Renal cortex interstitium (tissue), 11 donors: ENCODE results near the gene CSK. TPM values are rescaled to one million over a fixed set of nuclear protein-coding genes. Genes with fewer than 3 reads are reported as not detected.

ENCODE experiments used
- DNase-seq, 11 donors: peaks; one replicate each; pipeline ENCODE4 v3.0.0-alpha.2; 2013; ENCODE audit warnings: low read depth in 9 of 11, low spot score in 4 of 11; ENCODE audit errors: extremely low read depth in 1 of 11
- polyA plus RNA-seq, 3 donors: library from polyadenylated mRNA; unstranded; fragments of 120-200 nt; gene quantifications; one replicate each; pipeline ENCODE4 v1.2.1, GENCODE V29; 2013; ENCODE audit not compliant: insufficient read length in 3 of 3

CSK gene
- polyA plus RNA-seq, 3 donors = 42.2 to 53.4 (median 47.1) TPM

GRCh38 chr15:74832826-74833225, 50.9 kb downstream of the CSK start:
- DNase-seq = no peak

- DNase-seq = no peak
These were observed 51.7 kb downstream of the CSK start for GRCh38 chr15:74833376-74834107.

- peak in 1 of 11 donors; percentile 29 for DNase-seq
These were observed 53.5 kb downstream of the CSK start for GRCh38 chr15:74835312-74835823.

GRCh38 chr15:74836846-74837245, 55.0 kb downstream of the CSK start:
- DNase-seq = no peak

GRCh38 chr15:74837482-74838136, 55.7 kb downstream of the CSK start:
- no peak for DNase-seq

- DNase-seq = no peak
These were observed 56.2 kb downstream of the CSK start for GRCh38 chr15:74838137-74838516.

GRCh38 chr15:74838746-74839525, 57.1 kb downstream of the CSK start:
- DNase-seq = no peak

GRCh38 chr15:74839526-74840395, 57.9 kb downstream of the CSK start:
- DNase-seq = no peak

GRCh38 chr15:74840851-74841775, 59.2 kb downstream of the CSK start:
- DNase-seq = no peak

GRCh38 chr15:74841891-74842373, 60.1 kb downstream of the CSK start:
- no peak for DNase-seq

- peak; percentile 58 to 87 (median 80) for DNase-seq
These were observed 60.9 kb downstream of the CSK start, which contains the start of gene ULK3 for GRCh38 chr15:74842581-74843444. ULK3 (minus strand) TSS chr15:74843156; CDS start chr15:74843105, 51 bp downstream.

- no peak for DNase-seq
These were observed 61.6 kb downstream of the CSK start for GRCh38 chr15:74843445-74843828.

GRCh38 chr15:74843891-74844299, 62.0 kb downstream of the CSK start:
- no peak for DNase-seq

- DNase-seq = no peak
These were observed 62.7 kb downstream of the CSK start for GRCh38 chr15:74844319-74845207.

GRCh38 chr15:74845208-74845568, 63.3 kb downstream of the CSK start:
- DNase-seq = no peak

GRCh38 chr15:74845581-74845980, 63.7 kb downstream of the CSK start:
- DNase-seq = no peak
